GM19238 (cell line): ENCODE results near the gene TTC12.

Experiments used
- DNase-seq: peaks from one replicate; pipeline ENCODE4 v3.0.0; 2011; ENCODE audit warnings: low spot score; ENCODE audit not compliant: insufficient read length

Gene TTC12, protein sequence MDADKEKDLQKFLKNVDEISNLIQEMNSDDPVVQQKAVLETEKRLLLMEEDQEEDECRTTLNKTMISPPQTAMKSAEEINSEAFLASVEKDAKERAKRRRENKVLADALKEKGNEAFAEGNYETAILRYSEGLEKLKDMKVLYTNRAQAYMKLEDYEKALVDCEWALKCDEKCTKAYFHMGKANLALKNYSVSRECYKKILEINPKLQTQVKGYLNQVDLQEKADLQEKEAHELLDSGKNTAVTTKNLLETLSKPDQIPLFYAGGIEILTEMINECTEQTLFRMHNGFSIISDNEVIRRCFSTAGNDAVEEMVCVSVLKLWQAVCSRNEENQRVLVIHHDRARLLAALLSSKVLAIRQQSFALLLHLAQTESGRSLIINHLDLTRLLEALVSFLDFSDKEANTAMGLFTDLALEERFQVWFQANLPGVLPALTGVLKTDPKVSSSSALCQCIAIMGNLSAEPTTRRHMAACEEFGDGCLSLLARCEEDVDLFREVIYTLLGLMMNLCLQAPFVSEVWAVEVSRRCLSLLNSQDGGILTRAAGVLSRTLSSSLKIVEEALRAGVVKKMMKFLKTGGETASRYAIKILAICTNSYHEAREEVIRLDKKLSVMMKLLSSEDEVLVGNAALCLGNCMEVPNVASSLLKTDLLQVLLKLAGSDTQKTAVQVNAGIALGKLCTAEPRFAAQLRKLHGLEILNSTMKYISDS

GRCh38 chr11:113314389-113315301, at the start of gene TTC12:
Gene TTC12, plus strand, starts transcription at chr11:113314583. Its CDS starts 1,675 bp downstream, at chr11:113316258.
- DNase-seq = peak; percentile 76

DNA sequence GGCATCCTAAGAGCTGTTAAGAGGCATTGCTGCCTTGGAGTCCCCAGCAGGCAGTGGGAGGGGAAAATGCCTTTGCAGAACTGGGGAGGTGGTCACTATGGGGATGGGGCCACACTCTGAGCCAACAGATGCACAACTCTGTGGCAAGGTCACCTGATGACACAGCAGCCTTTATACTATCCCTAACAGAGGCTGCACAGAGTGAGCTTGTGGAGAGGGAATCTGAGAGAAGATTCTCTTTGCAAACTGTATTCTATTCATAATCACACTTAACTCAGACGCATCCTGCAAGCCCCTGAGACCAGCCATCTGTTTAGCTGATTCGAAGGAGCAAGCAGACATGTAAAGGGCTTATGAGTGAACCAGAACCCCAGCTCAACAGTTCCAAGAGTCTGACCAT, 49.0 kb upstream of the TTC12 start:
- no peak for DNase-seq

- DNase-seq = no peak
Observed at GRCh38 chr11:113267493-113267892, 46.9 kb upstream of the TTC12 start.

- DNase-seq = no peak
Observed at GRCh38 chr11:113269096-113269495, 45.3 kb upstream of the TTC12 start.

GRCh38 chr11:113269636-113270035, 44.7 kb upstream of the TTC12 start:
- no peak for DNase-seq

DNA sequence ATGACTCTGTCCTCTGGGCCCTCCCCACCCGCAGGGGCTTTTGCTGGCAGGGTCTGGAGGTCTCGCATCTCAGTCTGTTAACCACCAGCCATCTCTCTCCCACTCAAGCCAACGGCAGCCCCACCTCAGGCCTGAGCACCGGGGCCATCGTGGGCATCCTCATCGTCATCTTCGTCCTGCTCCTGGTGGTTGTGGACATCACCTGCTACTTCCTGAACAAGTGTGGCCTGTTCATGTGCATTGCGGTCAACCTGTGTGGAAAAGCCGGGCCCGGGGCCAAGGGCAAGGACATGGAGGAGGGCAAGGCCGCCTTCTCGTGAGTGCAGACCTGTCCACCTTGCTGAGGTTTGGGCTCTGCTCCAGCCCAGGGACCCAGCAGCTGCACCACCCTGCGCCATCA, 44.3 kb upstream of the TTC12 start:
- no peak for DNase-seq

GRCh38 chr11:113271551-113272245, 42.7 kb upstream of the TTC12 start:
- DNase-seq = no peak

DNA sequence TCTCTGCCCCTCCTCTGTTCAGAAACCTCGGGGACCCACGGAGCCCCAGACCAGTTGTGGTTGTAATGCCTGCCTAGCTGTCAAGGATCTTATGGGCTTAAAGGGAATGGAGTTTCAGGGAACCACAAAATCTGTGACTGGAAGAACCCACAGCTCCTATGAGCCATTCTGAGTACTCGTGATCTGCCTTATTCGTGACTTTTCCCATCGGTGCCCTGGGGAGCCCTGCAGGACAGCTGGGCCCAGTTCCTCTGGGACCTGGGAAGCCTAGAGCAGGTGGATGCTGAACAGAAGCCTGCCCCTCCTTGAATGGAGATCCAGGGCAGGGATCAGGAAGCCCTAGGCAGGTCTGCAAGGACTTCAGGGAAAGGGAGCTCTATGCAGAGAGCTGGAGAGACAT, 42.1 kb upstream of the TTC12 start:
- DNase-seq = no peak

DNA sequence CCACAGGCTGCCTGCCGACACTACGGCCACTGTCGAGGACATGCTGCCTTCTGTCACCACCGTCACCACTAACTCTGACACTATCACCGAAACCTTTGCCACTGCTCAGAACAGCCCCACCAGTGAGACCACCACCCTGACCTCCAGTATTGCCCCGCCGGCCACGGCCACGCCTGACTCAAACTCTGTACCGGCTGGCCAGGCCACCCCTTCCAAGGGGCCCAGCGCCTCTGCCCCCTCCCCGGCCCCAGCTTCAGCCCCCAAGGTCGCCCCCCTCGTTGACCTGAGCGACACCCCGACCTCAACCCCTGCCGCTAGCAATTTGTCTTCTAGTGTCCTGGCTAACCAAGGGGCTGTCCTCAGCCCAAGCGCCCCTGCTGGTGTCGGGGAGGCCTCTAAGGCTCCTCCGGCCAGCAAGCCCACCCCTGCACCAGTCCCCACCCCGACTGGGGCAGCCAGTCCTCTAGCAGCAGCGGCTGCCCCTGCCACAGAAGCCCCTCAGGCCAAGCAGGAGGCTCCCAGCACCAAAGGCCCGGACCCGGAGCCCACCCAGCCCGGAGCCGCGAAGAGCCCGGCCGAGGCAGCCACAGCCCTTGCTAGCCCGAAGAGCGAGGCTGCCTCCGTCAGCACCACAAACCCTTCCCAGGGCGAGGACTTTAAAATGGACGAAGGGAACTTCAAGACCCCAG, 41.3 kb upstream of the TTC12 start:
- DNase-seq = no peak

DNA sequence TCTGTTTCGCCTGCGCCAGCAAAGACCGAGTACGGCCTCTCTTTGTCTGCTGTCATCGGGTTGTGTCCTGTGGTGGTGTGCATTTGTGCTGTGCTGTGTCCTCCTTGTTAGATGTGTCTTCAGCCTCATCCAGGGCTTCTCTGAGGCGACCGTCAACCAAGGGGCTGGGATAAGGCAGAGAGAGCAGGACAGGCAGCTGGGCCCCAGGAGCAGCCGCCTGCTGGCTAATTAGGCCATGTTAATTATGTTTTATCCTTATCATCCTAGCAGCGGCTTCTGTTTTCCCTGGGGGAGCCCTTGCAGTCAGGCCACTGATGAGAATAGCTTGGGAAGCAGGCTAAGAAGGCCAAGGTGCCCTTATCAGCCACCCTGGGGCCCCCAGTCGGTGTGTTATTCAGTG, 40.7 kb upstream of the TTC12 start:
- DNase-seq = no peak

DNA sequence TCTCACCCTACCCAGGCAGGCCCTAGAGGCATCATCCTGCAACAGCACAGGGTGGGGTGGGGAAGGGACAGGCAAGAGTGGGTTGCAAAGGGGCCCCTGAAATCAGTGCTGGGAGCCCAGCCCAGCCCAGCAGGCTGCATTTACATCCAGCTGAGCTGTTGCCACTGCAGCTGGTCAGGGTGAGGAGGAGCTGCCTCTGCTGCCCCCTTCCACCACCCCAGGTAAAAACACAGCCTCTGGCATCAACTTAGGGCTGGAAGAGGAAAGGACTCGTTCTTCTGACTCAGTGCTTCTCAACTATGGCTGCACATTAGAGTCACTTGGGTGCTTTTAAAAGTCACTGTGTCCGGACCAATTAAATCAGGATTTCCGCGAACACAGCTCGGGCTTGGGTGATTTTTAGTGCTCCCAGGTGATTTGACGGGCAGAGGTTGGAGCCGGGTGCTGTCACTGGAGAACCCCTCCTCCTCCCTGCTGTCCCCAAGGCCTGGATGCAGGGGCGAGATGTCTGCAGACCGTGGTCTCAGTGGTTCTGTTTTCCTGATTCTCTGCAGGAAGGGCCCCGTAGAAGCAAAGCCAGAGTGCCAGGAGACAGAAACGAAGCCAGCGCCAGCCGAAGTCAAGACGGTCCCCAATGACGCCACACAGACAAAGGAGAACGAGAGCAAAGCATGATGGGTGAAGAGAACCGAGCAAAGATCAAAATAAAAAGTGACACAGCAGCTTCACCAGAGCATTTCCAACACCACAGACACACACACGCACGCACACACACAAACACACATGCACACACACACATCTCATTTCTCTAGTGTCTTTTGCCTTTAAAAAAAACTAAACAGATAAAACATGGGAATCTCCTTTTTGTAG, 39.4 kb upstream of the TTC12 start:
- DNase-seq = no peak

DNA sequence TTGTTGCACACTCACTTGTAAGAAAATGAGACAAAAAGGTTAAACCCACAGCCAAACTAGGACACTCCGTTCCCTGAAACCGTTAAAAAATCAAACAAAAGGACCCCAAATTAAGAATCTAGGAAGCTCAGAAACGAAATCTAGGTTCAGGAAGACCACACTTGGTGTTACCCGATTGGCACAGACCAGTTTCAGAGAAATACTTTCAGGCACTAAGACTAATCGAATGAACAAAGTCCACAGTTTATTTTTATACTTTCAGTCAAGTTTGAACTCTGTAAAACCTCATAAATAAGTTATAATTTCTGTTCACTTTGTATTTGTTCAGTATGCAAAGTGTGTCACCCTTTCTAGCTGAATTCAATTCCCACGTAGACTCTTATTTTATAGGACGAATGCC, 38.8 kb upstream of the TTC12 start:
- DNase-seq = no peak

DNA sequence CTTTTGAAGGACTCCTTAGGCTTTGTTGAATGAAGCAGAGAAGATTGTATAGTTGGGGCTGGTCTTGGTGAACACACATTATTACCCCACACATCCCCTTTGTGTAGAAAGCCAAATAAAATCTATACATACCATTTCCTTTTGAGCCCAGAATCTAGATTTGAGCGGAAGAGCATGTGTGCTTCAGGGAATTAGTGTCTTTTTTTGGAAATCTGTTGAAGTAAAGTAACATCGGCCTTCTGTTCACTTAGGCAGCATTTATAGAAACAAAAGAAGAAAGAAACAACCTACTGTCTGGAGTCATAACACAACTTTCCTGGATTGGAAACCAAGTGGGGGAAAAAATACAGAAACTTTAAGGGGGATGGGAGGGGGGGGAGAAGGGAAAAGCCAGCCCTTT, 37.9 kb upstream of the TTC12 start:
- no peak for DNase-seq

DNA sequence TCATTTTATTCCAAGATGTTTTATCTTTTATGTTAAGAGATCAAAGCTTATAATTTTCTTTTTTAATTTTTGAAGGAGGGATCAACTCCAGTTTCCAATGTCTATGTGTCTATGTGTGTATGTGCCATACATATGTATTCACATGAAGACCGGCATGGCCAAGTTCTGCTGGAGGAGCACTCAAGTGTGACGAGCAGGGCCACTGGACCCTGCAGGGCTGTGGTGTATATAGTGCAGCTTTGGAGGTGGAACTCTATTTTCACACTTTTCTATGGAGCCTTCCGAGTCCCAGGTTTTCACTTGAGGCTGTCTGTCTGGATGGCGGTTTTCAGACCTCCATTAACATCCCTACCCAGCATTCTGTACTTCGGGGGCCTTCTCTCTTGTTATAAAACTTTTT, 36.5 kb upstream of the TTC12 start:
- no peak for DNase-seq

GRCh38 chr11:113278481-113278880, 35.9 kb upstream of the TTC12 start:
- no peak for DNase-seq

DNA sequence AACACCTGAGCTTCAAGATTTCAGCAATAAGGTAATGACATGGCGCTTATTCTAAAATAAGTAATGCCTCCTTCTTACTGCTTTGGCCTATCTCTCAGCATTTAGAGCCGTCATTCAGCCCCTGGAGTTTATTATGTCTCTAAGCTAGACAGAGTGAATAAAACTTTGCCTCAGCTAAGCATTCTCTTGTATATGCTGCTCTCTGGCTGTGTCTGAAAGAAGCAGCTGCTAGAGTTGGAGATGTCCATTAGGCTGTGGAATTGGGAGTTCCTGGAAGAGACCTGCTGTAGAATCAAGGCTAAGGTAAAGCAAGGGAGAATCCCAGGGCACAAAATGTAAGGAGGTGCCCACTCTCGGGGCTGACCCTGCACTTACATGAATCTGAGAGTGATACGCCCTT, 35.5 kb upstream of the TTC12 start:
- DNase-seq = no peak

DNA sequence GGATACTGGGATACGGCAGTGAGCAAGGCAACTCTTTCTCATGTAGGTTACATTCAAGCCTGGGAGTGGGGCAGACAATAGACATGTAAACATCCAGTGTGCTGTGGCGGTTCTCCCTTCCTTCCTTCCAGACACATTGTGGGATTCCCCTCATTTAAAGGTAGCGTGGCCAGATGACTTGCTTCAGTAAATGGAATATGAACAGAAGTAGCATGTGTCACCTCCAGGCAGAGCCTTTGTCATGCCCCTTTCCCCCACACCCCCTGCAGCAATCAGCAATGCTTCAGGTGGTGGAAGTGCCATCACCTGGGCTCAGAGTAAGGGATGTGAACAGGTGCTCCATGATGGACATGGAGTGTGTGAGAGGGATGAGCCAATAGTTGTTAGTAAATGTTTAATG, 34.8 kb upstream of the TTC12 start:
- no peak for DNase-seq

- no peak for DNase-seq
Observed at GRCh38 chr11:113281052-113281725, 33.2 kb upstream of the TTC12 start.

GRCh38 chr11:113282898-113283437, 31.4 kb upstream of the TTC12 start:
- no peak for DNase-seq
